PC-3 (cell line): ENCODE results near the gene MPL.

Experiments used
- EZH2 ChIP-seq: fragments of 300-600 bp; sonication (generic); IDR thresholded peaks from one replicate; pipeline ENCODE4 v1.6.1; 2017; ENCODE audit warnings: antibody characterized with exemption, mild to moderate bottlenecking, low read length; ENCODE audit not compliant: unreplicated experiment
- EZH2phosphoT487 ChIP-seq: fragments of 300-600 bp; sonication (generic); IDR thresholded peaks from 2 replicates; pipeline ENCODE4 v1.6.1; 2018; ENCODE audit warnings: mild to moderate bottlenecking, antibody characterized with exemption, low read length, borderline replicate concordance
- TF ChIP-seq, protein P1 (sequence below): fragments of 300-600 bp; sonication (generic); conservative IDR thresholded peaks from 2 replicates; pipeline ENCODE4 v1.5.1; 2017; ENCODE audit warnings: antibody characterized with exemption, low read depth, mild to moderate bottlenecking, low read length

DNA sequence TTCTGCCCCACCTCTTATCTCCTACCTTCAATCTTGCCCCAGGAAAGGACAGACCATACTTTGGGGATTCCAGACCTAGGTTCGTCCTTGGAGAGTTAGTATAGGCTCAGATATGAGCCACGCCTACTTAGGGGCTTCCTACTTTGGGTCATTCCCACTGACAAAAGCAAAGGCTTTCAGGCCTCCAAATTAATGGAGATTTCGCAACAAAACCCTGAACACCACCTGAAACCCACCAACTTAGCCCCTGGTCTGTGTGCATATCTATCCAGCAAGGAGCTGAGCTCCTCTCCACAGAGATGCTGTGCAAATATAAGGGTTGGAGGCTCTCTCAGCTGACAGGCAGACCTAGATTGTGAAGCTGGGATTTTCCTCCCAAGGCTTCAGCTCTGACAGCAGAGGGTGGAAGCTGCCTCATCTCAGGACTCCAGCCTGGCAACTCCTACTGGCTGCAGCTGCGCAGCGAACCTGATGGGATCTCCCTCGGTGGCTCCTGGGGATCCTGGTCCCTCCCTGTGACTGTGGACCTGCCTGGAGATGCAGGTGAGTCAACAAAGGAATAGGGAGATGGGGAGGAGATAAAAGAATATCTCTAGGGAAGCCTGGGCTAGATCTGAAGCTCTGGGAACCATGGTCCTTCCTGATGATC lies 2.1 kb downstream of the MPL start:
- TF ChIP-seq, protein P1, sequence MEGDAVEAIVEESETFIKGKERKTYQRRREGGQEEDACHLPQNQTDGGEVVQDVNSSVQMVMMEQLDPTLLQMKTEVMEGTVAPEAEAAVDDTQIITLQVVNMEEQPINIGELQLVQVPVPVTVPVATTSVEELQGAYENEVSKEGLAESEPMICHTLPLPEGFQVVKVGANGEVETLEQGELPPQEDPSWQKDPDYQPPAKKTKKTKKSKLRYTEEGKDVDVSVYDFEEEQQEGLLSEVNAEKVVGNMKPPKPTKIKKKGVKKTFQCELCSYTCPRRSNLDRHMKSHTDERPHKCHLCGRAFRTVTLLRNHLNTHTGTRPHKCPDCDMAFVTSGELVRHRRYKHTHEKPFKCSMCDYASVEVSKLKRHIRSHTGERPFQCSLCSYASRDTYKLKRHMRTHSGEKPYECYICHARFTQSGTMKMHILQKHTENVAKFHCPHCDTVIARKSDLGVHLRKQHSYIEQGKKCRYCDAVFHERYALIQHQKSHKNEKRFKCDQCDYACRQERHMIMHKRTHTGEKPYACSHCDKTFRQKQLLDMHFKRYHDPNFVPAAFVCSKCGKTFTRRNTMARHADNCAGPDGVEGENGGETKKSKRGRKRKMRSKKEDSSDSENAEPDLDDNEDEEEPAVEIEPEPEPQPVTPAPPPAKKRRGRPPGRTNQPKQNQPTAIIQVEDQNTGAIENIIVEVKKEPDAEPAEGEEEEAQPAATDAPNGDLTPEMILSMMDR, result no peak
- TF ChIP-seq EZH2 (no peak), EZH2phosphoT487 (no peak)
